ENCODE measurements around the gene SYT5.
"Not testable (repeated sequence)": the region's sequence is repeated elsewhere in the genome, so short reads cannot be mapped to it uniquely, and the experiment has no call there.

The SYT5 gene

DNA sequence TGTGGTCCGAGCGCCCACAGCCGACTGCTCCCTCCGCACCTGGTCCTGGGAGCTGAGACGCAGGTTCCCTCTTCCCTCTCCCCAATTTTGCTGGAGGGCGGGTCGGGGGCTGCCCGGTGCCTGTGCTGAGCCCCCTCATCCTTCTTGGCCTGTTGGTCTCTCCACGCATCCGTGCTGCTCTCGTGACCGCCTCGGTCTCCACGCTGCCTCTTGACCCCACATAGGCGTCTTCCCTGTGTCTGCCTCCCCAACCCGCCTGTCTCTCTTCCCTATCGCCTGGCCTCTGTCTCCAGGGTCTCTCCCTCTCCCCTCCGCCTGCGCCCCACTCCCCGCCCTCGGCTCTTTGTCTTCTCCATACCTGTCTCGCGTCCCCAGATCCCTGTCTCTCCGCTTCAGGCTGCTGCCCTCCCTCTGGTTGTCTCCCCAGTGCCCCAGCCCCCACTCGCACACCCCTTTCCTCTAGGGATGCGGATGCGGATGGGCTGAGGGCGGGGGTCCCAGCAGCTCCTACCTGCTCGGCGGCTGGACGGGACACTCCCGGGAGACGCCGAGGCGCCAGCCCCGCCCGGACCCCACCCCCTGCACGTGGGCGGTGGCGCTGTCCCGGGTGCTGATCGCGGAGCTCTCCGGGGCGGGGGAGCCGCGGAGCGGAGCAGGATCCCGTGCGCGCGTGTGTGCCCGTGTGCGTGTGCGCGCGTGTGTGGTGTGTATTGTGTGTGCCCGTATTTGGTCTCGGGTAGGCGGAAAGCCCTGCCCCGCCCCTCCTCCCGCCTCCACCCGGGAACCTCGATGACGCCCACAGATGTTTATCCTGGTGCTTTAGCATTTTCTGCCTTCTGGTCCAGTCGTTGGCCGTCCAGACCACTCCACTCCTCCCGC, at the start of gene SYT5:
TSS of gene SYT5 (minus strand) at position 684 of the 879 bp plus-strand sequence. CDS start 1,248 bp downstream, outside the sequence.
- DNase-seq (ENCODE audit: low read depth in 4 of 4, low spot score in 1 of 4): peak in 2 of 4 experiments; percentile 40 to 57

DNA sequence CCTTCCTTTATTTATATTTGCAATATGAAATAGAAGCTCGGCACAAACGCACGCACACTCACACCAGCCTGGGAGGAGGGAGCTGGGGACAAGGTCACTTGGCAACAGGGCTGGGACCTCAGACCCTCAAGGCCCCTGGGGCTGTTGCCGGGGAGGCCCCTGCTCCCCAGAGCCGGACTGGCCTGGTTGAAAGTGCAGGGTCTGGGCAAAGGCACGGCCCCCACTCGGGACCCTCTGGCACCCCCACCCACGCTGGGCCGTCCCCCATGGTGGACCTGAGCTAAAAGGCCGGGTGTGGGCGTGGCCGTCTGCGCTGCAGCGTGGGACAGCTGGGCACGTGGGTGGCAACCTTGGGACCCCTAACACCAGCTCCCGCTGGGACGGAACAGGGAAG, 49.7 kb upstream of the SYT5 start:
- DNase-seq (ENCODE audit: low read depth in 4 of 4, low spot score in 1 of 4): no peak

- no peak for DNase-seq (ENCODE audit: low read depth in 4 of 4, low spot score in 1 of 4)
Observed at GRCh38 chr19:55229145-55229788, 49.2 kb upstream of the SYT5 start.

GRCh38 chr19:55228403-55229031, 48.4 kb upstream of the SYT5 start, which contains the start of gene TMEM86B:
TSS of gene TMEM86B (minus strand) at chr19:55228763. CDS start at chr19:55228741, 22 bp downstream.
- no peak for DNase-seq (ENCODE audit: low read depth in 4 of 4, low spot score in 1 of 4)

- DNase-seq (ENCODE audit: low read depth in 4 of 4, low spot score in 1 of 4): no peak
Observed at GRCh38 chr19:55228015-55228391, 47.9 kb upstream of the SYT5 start.

- no peak for DNase-seq (ENCODE audit: low read depth in 4 of 4, low spot score in 1 of 4)
Observed at GRCh38 chr19:55227241-55228014, 47.3 kb upstream of the SYT5 start.

DNA sequence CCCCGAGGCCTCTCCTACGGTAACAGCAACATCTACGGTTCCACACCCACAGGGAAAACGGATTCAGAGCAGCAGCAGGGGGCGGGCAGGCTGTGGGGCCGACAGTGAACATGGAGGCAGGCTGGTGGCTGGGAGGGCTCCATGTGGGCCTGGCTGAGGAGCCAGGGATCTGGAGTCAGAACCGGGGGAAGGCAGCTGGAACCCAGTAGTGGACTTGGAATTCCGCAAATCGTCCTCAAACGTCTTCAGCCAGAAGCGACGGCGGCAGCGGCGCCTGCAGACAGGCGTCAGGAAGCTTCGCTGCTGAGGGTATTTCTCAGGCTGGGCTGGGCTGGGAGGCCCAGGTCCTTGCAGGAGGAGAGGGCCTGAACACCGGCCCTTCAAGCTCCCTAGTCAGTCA, 46.7 kb upstream of the SYT5 start:
- no peak for DNase-seq (ENCODE audit: low read depth in 4 of 4, low spot score in 1 of 4)

DNA sequence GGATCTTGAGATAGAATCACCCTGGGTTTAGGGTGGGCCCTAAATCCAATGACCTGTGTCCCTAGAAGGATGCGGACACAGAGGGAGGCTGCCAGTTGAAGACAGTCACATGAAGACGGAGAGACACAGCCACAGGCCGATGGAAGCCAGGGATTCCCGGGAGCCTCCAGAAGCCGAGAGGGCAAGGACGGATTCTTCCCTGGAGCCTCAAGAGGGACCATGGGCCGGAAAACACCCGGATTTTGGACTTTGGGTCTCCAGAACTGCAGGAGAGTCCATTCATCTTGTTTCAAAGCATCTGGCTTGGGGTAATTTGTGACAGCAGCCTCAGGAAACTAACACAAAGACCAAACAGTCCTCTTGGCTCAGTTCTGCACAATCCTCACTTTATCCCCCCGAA, 46.2 kb upstream of the SYT5 start:
- DNase-seq (ENCODE audit: low read depth in 4 of 4, low spot score in 1 of 4): no peak

GRCh38 chr19:55225415-55225958, 45.4 kb upstream of the SYT5 start:
- no peak for DNase-seq (ENCODE audit: low read depth in 4 of 4, low spot score in 1 of 4)

DNA sequence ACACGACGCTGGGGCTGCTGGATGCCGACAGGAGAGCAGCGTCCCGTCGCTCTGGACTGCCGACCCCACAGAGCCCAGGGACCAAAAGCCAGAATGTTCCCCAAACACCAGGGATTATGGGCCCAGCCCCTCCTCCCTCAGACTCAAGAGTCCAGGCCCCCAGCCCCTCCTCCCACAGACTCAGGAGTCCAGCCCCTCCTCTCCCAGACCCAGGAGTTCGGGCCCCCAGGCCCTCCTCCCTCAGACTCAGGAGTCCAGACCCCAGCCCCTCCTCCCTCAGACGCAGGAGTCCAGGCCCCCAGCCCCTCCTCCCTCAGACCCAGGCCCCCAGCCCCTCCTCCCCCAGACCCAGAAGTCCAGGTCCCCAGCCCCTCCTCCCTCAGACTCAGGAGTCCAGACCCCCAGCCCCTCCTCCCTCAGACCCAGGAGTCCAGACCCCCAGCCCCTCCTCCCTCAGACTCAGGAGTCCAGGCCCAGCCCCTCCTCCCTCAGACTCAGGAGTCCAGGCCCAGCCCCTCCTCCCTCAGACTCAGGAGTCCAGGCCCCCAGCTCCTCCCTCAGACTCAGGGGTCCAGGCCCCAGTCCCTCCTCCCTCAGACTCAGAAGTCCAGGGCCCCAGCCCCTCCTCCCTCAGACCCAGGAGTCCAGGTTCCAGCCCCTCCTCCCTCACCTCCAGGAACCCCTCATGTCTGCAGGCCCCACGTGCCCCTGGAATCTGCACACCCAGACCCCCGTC, 44.8 kb upstream of the SYT5 start:
- DNase-seq (ENCODE audit: low read depth in 4 of 4, low spot score in 1 of 4): not testable (repeated sequence)

- no peak for DNase-seq (ENCODE audit: low read depth in 4 of 4, low spot score in 1 of 4)
Observed at GRCh38 chr19:55224038-55224665, 44.1 kb upstream of the SYT5 start.

- DNase-seq (ENCODE audit: low read depth in 4 of 4, low spot score in 1 of 4): no peak
Observed at GRCh38 chr19:55223291-55224037, 43.4 kb upstream of the SYT5 start.

- no peak for DNase-seq (ENCODE audit: low read depth in 4 of 4, low spot score in 1 of 4)
Observed at GRCh38 chr19:55220525-55220924, 40.4 kb upstream of the SYT5 start.

DNA sequence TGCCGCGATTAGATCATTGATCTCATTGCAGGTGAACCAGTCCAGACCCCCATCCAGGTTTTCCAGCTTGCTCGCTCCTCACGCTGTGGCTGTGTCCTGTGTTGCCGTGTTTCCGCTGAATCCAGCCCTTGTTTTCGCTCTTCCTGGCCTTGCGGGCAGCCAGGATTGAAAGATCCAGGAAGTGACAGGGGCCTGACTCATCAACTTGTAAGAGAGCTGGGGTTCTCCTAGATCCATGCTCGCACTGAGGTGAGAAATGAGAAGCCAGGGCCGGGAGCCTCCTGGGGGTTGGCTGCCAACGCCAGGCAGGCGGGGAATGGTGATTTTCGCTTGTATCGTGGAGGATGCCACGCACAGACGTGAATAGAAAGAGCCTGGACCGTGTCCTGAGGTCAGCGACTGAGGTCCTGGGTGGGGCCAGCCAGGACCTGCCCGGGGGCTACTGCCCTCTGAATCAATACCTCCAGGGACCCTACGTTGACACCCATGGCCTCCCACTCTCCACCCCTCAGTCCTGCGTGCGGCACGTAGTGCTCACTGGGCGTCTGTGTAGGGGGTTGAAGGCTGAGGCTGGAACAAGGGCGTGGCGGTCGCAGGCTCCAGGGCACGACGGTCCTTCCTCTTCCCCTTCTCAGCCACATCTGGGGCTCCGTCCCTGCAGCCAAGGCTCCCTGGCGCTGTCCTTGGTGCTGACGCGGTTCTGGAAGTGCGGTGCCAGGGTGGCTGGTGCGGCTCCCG, 36.5 kb upstream of the SYT5 start:
- DNase-seq (ENCODE audit: low read depth in 4 of 4, low spot score in 1 of 4): peak; percentile 15 to 58 (median 28)

DNA sequence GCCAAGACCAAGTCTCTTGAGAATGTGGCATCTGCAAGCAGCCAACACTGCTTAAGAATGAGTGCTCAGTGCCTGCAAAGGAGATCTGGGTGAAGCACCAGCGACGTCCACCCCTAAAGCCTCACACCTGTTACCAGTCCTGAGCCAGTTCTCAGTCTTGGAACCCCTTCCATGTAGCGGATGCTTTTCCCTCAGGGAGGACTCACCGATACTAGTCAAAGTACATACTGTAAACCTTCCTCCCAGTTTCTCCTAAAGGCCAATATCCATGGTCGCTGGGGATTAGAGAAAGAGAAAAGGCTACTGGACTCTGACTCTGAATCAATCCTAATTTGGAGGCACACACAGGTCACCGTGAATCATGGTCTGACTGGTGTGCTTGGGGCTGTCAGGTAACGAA, 33.5 kb upstream of the SYT5 start:
- DNase-seq (ENCODE audit: low read depth in 4 of 4, low spot score in 1 of 4): no peak

GRCh38 chr19:55212447-55212846, 32.4 kb upstream of the SYT5 start:
- DNase-seq (ENCODE audit: low read depth in 4 of 4, low spot score in 1 of 4): peak in 3 of 4 experiments; percentile 13 to 32 (median 20)

- DNase-seq (ENCODE audit: low read depth in 4 of 4, low spot score in 1 of 4): no peak
Observed at GRCh38 chr19:55209693-55210472, 29.8 kb upstream of the SYT5 start.

Measured in stimulated activated CD4-positive, alpha-beta T cell treated with anti-CD3 and anti-CD28 coated beads, Interleukin-1b, Interleukin-23, amount 100 ng/mL, for 24 hours (primary cell).